NCI-H1092 (cell line): ENCODE data around the gene DIPK1C.
"Not testable (repeated sequence)": the region's sequence is repeated elsewhere in the genome, so short reads cannot be mapped to it uniquely, and the experiment has no call there.

Experiments used
- DNase-seq: peaks from one replicate; lab custom pipeline; 2025; lab: John Stamatoyannopoulos, UW

DIPK1C gene

GRCh38 chr18:74457043-74457724 is at the start of gene DIPK1C:
DIPK1C (minus strand) TSS chr18:74457308; CDS start chr18:74457259, 49 bp downstream.
- no peak for DNase-seq

GRCh38 chr18:74506448-74507084 is 49.5 kb upstream of the DIPK1C start:
- DNase-seq: no peak

GRCh38 chr18:74505776-74506175 is 48.7 kb upstream of the DIPK1C start:
- DNase-seq: no peak

DNA sequence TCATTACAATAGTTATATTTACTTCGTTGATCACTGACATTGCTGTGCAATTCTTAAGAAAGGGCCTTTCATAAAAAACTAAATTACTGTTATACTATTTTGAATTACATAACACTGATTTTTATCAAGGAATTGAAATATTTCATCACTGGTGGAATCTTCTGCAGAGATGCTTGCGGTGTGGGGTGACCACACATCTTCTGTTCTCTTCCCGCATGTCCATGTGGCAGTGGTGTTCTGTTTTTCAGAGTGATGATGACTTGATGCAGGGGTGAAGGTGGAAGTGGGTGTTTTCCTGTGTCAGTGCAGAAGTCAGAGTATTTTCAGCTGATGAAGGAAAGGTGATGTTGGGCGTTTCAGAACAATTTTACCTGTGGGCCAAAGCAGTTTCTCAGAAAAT is 46.0 kb upstream of the DIPK1C start:
- no peak for DNase-seq

DNA sequence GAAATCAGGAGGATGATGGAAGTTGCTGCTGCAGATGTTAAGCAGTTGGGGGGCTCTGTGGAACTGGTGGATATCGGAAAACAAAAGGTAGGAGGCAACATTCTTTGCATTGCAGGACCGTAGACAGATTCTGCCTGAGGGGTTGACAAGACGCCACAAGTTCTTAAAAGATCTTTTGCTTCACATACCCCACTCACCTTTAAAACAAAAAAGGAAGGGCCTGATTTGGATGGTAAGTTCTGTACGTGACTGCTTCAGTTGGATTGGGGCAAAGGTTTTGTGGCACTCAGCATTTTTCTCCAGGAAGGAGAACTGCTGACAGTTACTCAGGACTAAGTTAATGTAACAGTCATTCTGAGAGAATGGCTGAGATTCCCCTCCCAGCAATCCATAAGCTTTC is 44.3 kb upstream of the DIPK1C start:
- DNase-seq: no peak

- DNase-seq: not testable (repeated sequence)
Measured at GRCh38 chr18:74500774-74501173, 43.7 kb upstream of the DIPK1C start.

DNA sequence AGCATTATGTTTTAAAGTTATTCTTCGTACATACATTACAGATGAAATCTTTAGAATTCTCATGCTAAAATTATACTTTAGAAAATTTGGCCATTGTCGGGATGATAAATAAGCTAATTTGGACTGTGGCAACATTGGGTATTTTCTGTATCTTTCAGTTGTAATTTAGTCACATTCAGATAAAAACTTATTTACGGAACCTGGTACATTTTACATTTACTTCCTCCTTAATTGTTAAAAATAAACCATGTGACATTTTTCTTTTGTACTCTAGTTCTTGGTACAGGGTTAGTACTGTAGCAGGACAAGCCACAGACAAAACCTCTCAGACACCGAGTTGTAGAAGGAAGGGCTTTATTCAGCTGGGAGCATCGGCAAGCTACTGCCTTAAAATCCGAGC is 43.3 kb upstream of the DIPK1C start:
- no peak for DNase-seq

- DNase-seq: no peak
Measured at GRCh38 chr18:74499633-74500032, 42.5 kb upstream of the DIPK1C start.

GRCh38 chr18:74498712-74499627 is 41.9 kb upstream of the DIPK1C start:
- DNase-seq: no peak

DNA sequence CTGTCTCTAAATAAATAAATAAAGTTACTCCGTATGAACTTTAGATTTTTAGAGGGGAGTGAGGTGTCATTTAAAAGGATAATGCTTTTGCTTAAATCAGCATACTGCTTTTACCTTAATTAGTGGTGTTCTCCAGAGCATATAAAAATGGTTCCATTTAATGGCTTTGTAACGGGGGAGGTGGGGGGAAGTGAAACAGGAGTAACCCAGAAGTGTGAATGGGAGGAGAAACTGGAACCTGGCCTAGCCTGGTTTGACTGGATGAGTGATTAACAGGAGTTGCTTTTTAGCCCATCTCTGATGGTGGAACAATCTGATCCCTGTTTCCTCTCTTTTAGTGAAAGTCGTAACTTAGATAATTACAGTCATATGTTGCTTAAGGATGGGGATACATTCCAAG is 40.7 kb upstream of the DIPK1C start:
- no peak for DNase-seq

- DNase-seq: no peak
Measured at GRCh38 chr18:74497324-74497676, 40.2 kb upstream of the DIPK1C start.

- no peak for DNase-seq
Measured at GRCh38 chr18:74496508-74497323, 39.6 kb upstream of the DIPK1C start.

DNA sequence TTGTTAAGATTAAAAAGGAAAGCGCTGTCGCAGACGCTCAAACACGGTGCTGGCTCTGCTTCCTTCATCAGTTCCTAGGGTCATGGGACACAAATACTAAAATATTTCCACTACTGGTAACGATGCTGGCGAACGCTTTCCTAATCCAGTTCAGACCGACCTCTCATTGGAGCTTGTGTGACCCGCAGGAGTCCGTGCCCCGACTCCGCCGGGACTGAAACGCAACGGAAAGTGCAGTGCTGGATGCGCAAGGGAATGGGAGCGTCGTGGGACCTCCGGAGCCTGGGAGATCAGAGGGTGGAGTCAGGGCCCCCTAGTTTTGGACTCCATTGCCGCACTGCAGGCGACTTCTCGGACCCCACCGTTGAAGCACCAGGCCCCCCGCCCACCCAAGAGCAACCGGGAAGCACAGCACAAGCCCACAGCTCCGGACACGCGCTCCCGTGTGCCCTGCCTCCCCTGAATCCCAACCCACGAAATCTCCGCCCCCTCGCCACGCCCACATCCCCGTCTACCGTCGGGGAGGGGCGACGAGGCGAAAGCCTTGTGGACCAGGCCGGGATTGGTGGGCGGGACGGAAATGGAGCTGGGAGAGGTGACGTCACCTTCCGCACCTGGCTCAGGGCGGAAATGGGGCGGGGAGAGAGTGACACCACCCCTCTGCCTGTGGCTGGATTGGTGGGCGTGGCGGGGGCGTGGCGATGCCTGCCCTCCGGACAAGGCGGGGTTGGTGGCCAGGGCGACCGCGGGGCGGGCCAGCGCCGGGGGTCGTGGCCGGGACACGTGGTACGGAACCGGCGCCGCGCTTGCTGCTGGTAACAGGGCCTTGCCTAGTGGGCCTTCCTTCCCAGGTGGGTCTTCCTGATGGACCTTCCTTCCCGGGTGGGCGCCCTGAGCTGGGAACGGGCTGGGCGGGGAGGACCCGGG is 38.7 kb upstream of the DIPK1C start, which contains the start of gene CNDP2:
Gene CNDP2, plus strand, starts transcription at position 783 of the 927 bp plus-strand sequence. CDS start 3,611 bp downstream, outside the sequence.
- DNase-seq: peak; percentile 100

DNA sequence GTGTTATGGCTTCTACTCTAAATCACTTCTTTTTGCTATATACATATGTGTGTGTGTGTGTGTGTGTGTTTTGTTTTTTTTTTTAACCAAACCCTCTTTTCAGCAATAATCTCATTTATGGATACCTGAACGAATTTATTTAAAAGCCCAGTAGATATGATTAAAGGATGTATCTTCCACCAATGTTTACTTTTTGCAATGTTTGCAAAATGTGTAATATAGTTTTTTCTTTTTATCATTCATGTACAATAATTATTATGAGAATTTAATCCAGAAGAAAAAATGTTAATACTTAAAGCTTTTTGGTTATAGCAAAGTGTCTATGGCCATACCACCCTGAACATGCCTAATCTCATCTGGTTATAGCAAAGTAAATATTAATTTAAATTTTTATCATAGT is 37.4 kb upstream of the DIPK1C start:
- DNase-seq: no peak

GRCh38 chr18:74493689-74494088 is 36.6 kb upstream of the DIPK1C start:
- peak; percentile 77 for DNase-seq

- DNase-seq: no peak
Measured at GRCh38 chr18:74492259-74492658, 35.2 kb upstream of the DIPK1C start.

GRCh38 chr18:74489676-74490075 is 32.6 kb upstream of the DIPK1C start:
- no peak for DNase-seq

- DNase-seq: no peak
Measured at GRCh38 chr18:74488864-74489263, 31.8 kb upstream of the DIPK1C start.

- no peak for DNase-seq
Measured at GRCh38 chr18:74488354-74488753, 31.2 kb upstream of the DIPK1C start.

DNA sequence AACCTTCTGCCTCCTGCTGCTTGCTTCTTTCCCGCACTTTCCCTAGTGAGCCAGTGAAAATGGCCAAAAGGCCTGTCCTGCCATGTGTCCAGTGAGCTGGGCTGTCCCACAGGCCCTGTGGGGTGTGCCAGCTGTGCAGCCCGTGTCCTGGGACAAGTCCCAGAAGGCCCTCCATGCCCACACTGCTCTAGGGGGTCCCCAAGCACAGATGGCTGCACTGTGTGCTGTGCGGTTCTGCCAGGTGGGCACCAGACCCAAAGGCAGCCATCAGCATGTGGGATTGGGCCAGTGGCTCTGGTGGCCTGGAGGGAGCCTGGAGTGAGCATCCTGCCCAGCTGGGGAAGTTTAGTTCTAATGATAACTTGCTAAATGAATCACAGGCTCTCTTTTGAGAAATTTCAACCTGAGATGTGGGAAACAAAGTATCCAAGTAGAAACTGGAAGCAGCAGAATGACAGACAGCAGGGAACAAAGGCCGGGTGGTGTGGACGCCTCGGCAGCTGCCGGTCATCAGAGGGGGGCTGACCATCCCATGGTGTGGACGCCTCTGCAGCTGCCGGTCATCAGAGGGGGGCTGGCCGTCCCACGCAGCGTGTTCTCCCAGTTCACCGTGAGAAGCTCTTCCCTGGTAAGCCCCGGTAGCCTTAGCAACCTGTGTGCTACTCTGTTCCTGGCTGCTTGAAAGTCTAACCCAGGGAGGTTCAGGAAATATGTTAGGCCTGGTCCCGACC is 29.2 kb upstream of the DIPK1C start:
- no peak for DNase-seq
